NCI-H2171 (cell line): ENCODE data around the gene FNDC3B.

ENCODE experiments used
- DNase-seq: peaks from one replicate; lab custom pipeline; 2025; lab: John Stamatoyannopoulos, UW

Gene FNDC3B

GRCh38 chr3:172151651-172152649, 112.6 kb downstream of the FNDC3B start:
- no peak for DNase-seq

DNA sequence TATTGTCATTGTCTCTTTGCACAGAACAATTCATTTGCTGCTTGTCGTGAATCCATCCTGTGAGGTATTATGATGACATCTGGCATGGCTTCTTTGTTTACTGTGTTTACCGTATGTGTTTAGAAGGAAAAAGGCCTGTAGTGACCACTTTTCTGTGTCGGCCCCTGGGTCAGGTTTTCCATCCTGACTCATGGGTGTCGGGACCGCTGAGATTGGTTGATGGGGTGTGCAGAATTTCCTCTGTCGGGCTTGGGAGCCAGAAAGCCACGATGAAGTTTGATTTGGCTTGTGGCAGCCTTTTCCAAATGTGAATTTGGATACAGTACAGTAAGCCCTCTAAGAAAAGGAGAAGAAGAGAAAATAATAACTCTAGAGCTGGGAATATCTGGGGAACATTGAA, 113.5 kb downstream of the FNDC3B start:
- DNase-seq, result no peak

- no peak for DNase-seq
These were observed 114.0 kb downstream of the FNDC3B start for GRCh38 chr3:172153335-172153861.

DNA sequence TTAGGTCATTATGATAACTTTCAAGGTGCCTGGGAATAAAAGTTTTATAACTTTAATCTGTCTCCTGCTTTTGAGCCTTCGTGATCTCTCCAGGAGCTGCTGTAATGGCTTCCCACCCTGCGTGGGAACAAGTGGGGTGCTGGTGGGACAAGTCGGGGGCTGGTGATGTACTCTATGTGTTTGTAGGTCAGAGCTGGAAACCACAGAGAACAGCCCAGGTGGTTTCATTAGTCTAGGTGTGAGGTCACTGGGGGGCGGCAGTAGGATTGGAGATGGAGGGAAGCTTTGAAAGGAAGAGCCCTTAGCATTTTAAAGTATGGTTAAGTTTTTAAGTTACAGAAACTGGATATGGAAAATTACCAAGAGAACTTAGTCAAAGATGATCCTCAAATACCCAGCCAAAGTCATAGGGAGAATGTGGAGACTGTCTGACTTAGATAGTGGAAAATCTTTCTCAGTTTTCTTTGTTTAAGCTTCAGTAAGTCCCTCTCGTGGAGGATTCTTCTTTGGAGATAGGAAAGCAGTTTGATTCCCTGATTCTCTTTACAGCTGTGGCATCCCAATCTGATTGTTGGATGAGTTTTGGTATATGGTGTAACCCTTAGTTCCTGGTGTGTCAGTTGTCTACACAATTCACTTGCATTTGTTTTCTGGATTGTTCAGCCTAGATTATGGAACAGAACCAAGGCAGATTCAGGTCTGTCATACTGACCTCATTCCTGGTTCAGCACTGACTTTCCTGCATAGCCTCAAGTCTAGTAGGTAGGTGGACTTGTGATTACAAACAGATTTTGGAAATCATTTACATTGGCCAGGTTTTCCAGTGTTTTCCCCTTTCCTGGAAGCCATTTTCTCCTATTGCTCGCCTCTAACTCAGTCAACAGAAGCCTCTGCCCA, 115.6 kb downstream of the FNDC3B start:
- no peak for DNase-seq

- peak; percentile 61 for DNase-seq
These were observed 116.7 kb downstream of the FNDC3B start for GRCh38 chr3:172155897-172156585.

DNA sequence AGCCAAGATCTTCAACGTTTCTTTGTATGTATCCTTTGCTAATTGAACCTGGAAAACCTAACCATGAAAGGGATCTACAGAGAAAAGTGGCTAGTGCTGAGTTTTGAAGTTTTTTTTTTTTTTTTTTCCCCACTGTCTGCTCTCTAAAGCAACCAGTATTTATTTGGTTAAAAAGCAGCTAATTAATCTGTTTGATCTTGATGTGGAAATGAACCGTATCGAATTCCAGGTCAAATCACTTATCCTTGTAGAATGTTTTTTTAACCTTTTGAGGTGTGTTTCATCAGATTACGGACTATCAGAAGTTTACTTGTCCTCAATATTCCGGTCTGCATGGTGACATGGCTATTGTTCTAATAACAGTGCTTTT, 117.2 kb downstream of the FNDC3B start:
- DNase-seq, result peak; percentile 61

GRCh38 chr3:172157564-172158258, 118.3 kb downstream of the FNDC3B start:
- DNase-seq, result peak; percentile 16

GRCh38 chr3:172158741-172159140, 119.4 kb downstream of the FNDC3B start:
- no peak for DNase-seq

GRCh38 chr3:172159376-172159775, 120.0 kb downstream of the FNDC3B start:
- DNase-seq, result no peak

DNA sequence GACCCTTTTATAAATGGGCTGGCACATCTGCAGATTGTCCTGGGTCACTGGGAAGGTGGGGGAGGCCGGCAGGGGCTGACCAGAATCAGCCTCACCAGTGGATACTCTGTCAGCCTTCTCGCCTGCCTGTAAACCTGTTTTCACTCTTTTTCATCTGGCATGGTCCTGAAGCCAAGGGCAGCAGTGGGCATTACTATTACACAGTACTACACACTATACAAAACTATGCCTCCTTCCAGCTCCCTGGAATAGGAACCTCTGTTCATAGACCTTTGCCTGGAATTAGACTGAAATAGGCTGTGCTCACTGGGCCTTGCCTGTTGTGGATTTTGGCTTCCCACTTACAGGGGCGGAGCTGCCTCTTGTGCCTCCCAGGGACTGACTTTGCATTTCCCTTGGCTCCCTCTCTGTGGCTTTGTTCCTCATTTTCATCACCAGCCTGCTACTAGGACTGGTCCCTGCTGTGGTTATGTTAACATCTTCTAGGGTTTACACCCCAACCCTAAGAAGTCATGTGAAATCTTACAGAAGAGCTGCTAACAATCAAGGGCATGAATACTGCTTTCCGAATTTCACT, 120.7 kb downstream of the FNDC3B start:
- no peak for DNase-seq

DNA sequence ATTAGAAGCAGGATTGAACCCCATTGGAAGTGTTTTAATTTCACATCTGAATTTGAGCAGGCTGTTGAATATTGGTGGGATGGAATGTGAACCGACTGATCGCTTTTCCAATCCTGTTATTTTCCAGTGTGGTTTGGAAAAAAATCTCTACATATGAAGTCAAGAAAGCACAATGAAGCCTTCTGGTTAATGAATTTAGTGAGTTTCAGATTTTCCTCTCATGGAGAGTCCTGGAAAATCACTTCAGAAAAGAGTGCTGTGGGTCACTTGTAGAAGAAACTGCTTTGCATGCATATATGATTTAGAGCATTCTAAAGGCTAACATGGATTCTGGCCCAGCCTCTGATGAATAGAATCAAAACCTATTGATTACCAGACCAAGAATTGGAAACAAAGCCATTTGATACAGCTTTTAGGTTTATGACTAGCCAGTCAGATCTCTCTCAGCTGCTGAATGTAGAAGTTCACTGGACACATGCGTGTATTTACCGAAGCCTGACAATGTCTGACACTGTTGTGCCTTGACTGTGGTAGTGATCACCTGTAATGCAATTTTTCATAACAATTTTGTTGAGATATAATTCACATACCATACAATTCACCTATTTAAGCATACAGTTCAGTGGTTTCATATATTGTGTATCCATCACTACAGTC, 121.9 kb downstream of the FNDC3B start:
- no peak for DNase-seq

GRCh38 chr3:172161959-172162358, 122.6 kb downstream of the FNDC3B start:
- DNase-seq, result no peak

GRCh38 chr3:172163320-172163719, 123.9 kb downstream of the FNDC3B start:
- no peak for DNase-seq

GRCh38 chr3:172164620-172165362, 125.4 kb downstream of the FNDC3B start:
- no peak for DNase-seq

DNA sequence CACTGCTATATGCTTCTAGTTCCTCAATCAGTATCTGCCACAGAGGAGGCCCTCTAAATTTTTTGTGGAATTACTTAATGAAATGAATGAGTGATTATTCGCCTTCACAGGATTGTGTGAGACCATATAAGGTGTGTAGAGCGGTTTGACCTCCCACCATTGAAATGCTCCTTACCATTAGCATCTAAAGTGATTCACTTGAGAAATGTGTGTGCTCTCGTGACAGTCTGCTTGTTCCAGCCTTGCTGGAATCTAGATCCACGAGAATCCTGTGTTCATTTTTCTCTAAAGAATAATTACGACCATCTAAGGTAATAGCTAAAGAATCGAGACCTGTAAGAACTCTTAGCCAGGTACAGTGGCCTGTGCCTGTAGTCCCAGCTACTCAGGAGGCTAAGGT, 126.9 kb downstream of the FNDC3B start:
- DNase-seq, result no peak

- no peak for DNase-seq
These were observed 127.5 kb downstream of the FNDC3B start for GRCh38 chr3:172166890-172167289.

DNA sequence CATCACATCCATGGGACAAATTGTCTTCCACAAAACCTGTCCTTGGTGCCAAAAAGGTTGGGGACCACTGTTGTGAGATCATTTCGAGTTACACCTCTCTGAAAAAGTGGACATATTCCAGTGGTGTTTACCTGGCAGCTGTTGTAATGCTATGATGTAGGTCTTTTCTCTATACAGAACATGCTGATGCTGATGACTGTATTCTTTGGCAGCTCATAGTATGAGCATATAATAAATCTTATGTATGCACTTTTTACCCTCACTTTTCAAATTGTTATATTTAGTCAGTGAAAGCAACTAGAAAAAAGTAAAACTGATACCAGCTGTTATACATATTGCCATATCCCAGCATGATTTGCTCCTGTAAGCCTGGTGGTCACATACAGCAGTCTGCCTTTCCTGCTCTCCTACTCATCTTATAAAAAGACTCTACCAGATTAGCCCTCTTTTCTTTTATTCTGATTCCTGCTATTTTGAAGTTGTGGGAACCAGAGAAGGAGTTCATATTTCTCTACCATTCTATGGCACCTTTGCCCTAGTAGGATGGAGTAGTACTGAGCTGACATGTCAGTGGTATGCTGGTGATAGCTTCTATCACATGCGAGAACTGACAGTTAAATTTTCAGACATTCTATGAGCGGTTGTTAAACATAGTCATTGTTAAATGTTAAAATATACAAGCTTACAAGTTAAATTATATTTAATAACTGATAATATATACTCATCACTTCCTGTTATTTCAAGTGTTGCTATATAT, 128.7 kb downstream of the FNDC3B start:
- DNase-seq, result no peak

DNA sequence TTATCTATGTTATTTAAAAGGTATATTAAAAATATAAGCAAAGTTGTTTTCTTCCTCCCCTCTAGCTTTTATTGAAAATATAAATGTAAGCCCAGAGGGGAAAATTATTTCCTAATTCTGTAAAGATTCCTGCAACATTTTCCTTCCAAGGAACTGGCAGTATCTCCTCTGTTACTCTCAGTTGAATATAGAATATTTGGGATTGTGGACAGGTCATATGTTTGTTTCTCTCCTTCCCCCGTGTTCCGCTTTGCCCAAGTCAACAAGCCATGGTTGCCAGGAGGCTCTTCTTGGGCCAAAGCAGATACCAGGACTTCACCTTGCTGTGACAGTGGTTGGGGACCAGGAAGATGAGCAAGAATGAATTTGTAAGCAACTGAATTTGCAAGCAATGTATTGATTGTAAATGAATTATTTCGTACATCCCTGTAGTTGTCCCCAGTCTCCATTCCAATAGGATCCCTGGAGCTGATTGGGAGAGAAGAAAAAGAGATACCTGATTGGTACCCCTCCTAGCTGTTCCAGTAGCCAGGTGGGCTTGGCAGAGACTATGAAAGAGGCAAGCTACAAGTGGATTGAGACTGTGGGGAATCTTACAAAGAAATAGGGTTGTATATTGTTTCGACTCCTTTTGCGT, 130.8 kb downstream of the FNDC3B start:
- DNase-seq, result no peak
